Fibroblast of skin of scalp (primary cell): ENCODE measurements around the gene OST4.

Source experiments
- DNase-seq: peaks from one replicate; pipeline ENCODE4 v3.0.0-alpha.2; 2013

OST4 gene

DNA sequence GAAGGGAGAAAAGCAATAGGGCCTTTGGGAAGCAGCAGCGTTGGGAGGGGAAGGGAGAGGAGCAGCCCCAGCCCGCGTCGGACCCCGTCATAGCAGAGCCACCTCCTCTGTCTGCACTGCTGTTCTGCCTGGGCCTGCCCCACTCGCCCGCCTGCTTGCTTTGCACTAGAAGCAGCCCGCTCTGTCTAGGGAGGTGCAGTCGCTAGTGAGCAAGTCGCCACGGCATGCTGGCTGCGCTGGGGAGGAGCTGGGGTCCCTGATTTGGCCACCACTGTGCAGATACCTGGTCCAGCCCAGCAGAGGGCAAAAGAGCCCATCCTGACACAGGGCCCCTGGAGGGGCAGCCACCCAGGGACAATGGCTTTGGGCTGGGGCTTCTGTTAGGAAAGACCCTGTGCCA is 46.6 kb downstream of the OST4 start:
- no peak for DNase-seq

DNA sequence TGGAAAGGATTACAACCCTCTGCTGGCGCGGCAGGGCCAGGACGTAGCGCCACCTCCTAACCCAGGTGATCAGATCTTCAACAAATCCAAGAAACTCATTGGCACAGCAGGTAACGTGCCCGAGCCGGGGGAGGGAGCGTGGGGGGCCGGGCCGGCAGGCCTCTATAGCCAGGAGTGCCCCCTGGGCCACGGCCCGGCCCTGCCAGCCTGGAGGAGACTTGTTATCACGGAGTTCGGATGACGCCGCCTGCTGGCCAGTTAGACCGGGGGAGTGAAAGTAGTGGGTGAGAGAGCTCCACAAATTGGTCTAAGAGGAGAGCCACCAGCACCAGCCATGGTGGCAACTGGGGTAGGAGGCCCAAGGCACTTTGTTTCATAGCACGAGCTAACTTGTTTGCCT is 47.3 kb downstream of the OST4 start:
- DNase-seq: no peak

DNA sequence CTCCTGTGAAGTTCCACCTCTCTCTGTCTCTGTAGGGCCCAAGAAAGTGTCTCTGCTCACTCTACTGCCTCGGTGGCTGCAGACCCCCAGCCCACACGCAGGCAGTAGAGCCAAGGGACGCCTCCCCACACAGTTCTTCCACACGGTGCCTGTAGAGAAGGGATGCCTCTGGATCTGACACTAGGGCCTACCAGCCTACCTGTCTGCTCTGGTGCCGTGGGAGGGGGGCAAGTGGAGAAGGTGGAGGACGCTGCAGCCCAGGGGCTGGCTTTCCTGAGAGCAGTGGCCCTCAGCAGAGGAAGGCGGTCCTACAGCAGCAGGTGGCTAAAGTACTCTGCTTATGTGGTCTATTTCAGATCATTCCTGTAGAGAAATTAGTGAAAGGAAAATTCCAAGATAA is 47.7 kb downstream of the OST4 start:
- no peak for DNase-seq

DNA sequence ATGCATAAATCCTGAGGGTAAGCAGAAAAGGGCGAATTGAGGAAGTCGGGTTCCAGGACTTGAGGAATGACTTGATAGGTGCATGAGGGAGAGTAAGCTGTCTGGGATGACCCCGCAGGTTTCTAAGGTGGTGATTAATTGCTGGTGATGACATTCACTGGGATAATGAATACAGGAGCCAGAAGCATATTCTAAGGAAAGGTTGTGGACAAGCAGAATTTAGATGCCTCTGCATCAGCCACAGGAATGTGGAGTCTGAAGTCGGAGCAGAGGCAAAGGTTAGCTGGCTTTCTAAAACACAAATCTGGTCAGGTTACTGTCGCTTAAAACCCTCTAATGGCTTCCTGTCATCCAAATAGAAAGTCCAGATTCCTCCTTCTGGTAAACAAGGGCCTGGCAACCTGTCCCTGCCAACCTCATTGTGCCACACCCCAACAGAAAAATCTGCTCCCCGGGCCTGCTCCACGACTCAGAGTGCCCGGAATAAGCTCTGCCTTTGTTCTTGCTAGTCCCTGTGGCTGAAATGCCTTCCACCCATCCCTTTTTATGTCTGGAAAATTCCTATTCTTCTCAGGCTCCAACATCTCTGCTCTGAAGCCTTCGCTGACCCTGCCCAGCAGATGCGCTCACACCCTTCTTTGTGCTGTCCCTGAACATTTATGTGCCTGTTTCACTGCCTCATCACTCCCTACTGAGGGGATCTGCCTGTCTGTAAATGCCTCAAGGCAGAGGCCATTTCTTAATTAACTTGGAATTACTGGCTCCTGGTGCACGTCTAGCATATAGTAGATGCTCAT is 50.0 kb downstream of the OST4 start:
- no peak for DNase-seq
